ENCODE data around the gene MOV10L1.

DNA sequence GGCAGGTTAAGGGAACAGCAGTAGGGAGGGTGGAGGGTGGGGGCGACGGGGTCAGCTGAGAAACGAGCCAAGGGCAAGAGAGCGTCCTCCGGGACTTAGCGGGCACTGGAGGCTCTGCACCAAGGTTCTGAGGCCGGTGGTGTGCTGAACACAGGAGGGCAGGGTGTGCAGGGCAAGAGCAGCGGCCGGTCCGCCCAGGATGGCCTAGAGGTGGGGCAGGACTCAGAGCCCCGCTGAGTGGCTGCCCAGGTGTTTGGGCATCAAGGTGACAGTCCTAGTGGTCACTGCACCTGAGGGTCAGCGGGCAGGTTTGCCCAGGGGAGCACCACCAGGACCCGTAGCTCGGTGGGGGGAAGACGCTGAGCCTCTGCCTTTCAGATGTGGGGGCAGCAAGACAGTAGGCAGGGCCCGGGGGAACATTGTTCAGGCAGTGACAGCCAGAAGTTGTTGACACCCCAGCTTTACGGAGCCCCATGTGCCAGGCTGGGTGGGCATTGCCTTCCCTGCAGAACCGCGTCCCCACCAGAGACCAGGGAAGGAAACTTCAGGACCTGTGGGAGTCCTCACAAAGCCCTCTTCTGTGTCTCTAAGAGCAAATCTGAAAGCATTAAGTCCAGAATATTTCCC, 27.2 kb upstream of the MOV10L1 start:
- TF ChIP-seq CTCF (IDR thresholded peaks at IDR 0.05; ENCODE audit: low read length) (no peak), EZH2 (IDR thresholded peaks at IDR 0.05; ENCODE audit: borderline replicate concordance, low read length) (no peak)
